Left lobe of liver (tissue), 2 donors: ENCODE measurements around the gene NDST3. TPM values are rescaled to one million over a fixed set of nuclear protein-coding genes. Genes with fewer than 3 reads are reported as not detected.
"Not testable (repeated sequence)": the region's sequence is repeated elsewhere in the genome, so short reads cannot be mapped to it uniquely, and the experiment has no call there.

Experiments
- ATAC-seq: fragments of 200-7000 bp; cut with Tn5 transposase; one replicate; pipeline ENCODE4 v1.9.1; 2020; ENCODE audit warnings: mild to moderate bottlenecking, moderate library complexity
- DNase-seq: peaks from one replicate; pipeline ENCODE4 v3.0.0-alpha.2; 2020; ENCODE audit warnings: low spot score
- total RNA-seq: library from RNA; stranded (reverse); gene quantifications from one replicate; pipeline ENCODE4 v1.2.1, GENCODE V29; 2021
- donor health status: DM: no; HTN: no; CAD: no; lungs with moderate emphysema.
- donor health status: DM: no; HTN: yes; CAD: no.

Gene NDST3
- total RNA-seq, 1 donor from 2014 or later, result 0.48 TPM

DNA sequence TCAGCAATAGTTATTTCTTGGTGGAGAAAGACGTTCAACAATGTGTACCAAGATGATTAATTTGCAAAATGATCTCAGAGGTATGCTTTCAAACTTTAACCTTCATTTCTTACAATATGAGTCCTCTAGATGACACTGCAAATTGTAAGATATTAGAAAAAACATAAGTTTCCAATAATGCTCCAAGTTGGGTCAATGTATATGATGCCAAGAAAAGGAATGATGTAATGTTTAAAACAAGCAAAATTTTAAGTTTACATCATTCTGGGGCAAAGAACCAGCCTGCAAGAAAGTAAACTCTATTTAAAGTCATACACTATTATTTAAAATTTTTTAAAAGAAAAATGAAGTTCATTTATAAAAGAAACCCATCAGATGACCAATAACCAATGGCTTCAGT lies 262.4 kb downstream of the NDST3 start:
- ATAC-seq, result no peak
- no peak for DNase-seq

DNA sequence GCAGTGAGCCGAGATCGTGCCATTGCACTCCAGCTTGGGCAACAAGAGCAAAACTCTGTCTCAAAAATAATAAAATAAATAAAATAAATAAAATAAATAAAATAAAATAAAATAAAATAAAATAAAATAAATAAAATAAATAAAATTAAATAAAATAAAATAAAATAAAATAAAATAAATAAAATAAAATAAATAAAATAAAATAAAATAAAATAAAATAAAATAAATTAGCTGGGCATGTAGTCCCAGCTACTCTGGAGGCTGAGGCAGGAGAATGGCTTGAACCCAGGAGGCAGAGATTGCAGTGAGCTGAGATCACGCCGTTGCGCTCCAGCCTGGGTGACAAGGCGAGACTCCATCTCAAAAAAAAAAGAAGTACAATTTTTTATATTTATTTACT lies 265.3 kb downstream of the NDST3 start:
- ATAC-seq, DNase-seq: not testable (repeated sequence)

DNA sequence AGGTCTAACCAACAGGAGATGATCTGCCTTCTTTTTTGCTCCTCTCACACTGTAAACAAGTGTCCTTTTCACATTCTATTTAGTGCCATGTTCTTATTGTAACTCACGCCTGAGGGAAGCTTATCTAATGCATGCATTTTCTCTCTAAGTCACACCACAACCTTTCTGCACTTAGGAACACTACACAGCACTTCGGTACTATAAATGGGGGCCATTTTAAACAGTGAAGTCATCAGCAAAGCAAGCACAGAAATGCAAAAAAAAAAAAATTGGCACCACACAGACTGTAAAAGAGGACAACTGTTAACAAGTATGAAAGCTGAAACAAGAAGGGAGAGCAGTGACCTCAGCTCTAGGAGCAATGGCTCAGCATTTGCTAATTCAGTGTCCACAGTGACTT lies 273.4 kb downstream of the NDST3 start:
- DNase-seq, result no peak
- ATAC-seq, result no peak
